ENCODE measurements around the gene MYO9B.

- TF ChIP-seq CTCF (IDR thresholded peaks at IDR 0.05; ENCODE audit: insufficient read depth, low read length, poor library complexity, severe bottlenecking): no peak
- no peak for TF ChIP-seq EZH2phosphoT487 (conservative IDR thresholded peaks at IDR 0.05; ENCODE audit: low read length)
Observed at GRCh38 chr19:17234911-17235299, 159.3 kb downstream of the MYO9B start.
